Measurements from ENCODE around the gene MBLAC1.

The MBLAC1 gene

DNA sequence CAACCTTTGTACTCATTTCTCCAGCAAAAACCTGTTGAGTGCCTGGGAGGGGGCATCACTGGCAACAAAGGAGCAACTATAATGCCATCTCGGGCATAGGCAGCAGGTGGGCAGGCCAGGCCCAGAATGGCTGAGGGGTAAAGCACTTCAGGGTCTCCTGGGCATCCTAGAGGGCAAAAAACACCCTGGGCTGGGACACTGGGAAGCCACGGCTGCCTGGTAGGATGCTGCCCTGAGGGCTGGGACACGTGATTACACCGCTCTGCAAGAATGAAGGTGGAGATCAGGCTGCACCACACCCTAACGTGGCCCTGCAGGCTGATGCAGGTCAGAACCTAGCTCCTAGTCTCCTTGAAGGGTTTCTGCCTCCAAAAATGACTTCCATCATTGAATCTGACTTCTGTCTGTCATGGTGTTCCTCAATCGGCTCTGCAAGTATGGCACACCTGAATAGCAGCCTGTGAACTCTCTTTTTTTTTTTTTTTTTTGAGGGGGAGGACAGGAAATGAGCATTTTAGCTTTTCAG is 36.3 kb downstream of the MBLAC1 start:
- H3K4me3 ChIP-seq (ENCODE audit: low read length) = no peak overlapping the region
- DNase-seq (ENCODE audit: low read depth, low spot score) = no peak

DNA sequence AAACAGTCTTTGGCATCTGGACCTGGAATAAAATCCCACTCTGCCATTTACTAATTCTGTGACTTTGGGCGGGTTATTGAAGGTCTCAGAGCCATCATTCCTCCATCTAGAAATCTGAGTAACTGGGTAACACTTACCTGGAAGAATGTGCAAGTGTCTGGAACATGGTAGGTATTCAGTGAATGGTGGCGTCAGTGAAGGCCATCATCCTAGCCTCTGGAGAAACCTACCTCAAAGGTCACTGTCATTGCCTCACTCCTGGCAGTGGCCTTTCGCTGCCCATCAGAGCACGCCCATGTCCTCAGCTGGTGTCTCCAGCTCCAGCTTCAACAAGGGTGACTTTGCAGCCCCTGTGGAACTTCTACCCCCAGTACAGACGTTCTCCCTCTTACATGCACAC is 37.1 kb downstream of the MBLAC1 start:
- no peak for DNase-seq (ENCODE audit: low read depth, low spot score)
- no peak overlapping the region for H3K4me3 ChIP-seq (ENCODE audit: low read length)

DNA sequence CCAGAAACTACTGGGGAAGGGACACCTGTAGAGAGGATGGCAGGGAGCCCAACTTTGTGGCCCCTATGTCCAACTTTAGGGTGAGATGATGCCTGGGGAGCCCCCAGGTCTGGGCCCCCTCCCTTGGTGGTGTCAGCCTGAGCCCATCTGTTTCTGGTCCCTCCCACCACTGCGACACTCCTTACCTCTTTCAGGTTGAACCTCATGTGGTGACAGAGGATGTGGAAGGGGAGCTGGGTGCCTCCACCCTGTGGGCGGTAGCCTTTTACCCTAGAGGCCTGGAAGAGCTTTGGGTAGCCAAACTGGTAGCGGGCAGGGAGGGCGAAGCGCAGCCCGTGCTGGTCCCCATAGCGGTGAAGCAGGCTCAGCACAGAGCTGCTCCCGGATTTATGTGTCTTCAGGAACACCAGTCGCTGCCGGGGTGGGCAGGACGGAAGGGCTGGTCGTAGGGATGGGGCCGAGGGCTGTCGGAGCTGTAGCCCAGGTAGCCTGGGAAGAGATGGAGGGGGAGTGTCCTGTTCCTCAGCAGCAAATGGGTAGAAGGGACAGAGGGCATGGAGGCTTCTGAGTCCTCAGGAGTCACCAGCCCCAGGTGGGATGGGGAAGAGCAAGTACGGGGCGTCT is 39.7 kb downstream of the MBLAC1 start:
- no peak overlapping the region for H3K4me3 ChIP-seq (ENCODE audit: low read length)
- DNase-seq (ENCODE audit: low read depth, low spot score) = no peak

DNA sequence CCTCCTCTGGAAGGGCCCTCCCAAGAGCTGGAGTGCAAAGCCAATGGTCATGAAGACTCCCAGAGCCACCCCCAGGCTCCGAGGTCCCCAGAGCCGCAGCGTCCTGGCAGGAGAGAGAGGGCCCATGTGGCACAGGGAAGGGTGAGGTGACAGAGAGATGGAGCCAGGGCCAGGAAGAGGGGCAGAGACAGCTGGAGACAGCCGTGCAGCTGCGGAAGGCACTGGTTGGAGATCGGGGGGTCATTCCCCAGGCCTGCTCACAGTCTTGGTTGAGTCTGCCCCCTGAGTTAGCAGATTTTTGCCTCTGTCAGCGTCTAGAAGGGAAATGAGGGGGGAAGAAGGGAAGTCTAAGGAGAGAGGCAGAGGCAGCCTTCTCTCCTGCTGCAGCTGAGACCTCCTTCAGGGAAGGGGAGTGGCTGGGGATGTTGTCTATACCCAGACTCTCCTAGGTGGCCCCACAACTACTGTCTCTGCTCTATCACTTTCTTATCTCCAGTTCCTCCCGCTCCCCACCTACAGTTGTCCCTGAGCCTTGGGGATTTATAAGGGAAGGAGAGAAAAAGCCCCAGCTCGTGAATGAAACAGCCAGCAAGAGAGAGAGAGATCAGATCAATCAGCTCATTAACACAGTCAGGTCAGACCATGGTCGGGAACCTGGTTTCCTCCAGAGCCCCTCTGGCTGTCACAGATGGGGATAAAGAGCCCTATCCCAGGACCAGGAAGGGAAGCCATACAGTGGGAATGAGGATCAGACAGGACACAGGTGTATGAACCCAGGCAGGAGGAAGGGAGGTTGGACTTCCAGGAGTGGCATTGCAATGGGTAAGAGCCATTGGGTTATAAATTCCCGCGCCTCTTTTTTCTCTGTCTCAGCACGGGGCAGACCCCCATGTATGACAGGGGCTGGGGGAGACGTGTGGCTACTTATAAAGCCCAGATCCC is 40.5 kb downstream of the MBLAC1 start:
- DNase-seq (ENCODE audit: low read depth, low spot score) = no peak
- no peak overlapping the region for H3K4me3 ChIP-seq (ENCODE audit: low read length)

DNA sequence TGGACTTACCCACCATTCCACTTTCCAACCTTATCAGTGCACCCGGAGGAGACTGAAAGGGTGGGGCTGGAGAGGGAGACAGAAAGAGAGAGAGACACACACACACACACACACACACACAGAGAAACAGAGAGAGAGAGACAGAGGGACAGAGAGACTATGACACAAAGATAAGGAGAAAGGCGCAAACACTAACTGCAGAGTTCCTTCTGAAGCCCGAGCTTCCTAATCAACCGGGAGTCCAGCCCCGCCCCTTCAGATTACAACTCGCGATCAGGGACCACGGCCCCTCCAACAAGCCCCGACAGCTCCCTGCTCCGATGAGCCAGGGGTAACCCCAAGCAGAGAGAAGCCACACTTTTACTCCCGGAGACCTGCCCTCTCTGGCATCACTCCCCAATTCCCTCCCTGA is 41.2 kb downstream of the MBLAC1 start:
- no peak for DNase-seq (ENCODE audit: low read depth, low spot score)
- peak overlapping the region; percentile 46 for H3K4me3 ChIP-seq (ENCODE audit: low read length)

DNA sequence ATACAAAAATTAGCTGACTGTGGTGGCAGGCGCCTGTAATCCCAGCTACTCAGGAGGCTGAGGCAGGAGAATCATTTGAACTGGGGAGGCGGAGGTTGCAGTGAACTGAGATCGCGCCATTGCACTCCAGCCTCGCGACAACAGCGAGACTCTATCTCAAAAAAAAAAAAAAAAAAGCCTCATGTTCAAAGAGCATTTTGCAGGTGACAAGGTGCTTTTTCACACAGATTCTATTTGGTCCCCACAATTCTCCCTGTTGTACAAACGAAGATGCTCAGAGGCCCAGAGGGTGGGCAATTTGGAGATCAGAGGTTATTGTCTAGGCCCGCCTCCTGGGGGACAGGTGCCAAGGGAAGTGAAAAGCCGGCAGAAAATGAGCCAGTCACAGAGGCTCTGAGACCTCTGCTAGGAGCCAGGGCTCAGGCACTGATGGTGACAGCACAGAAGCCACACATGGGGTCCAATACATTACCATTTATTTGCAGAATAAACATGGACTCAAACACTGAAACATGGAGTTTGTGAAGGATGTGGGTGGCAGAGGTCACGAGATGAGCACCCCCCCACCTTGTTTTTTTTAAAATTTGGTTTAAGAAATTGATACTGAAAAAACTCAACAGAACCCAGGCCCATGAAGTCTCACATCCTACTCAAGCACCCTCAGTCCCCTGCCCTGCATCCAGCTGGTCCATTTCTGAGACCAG is 42.5 kb downstream of the MBLAC1 start:
- no peak for DNase-seq (ENCODE audit: low read depth, low spot score)
- no peak overlapping the region for H3K4me3 ChIP-seq (ENCODE audit: low read length)

DNA sequence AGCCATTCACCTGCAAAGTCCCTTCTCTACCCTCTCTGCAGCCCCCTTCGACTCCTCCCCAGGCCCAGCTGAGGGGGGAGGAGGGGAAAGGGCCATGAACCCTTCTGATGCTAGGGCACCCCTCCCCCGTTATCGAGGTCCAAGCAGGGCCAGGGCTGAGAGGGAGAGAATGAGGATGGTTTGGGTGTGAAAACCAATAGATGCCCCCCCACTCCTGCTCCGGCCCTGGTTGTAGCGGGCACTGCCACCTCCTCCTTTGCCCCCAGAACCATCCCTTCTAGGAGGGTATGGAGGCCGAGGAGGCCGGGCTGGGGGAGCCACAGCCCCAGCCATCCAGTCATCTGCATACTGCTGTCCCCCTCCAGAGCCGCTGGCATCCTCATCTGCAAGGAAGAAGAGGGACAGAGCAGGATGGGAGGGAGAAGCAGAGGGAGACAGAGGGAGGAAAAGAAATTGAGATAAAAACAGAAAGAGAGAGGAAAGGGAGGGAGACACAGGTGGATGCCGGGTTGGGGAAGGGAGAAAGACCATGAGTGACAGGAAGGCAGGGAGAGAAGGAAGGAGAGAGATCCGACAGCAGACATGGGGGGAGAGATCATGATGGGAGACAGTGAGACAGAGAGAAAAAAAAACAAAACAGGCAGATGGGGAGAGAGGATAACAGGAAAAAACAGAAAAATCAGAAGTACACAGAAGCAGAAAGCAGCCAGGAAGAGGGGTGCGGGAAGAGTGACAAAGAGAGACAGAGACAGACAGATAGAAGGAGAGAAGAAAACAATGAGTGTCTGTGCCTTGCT is 43.5 kb downstream of the MBLAC1 start:
- H3K4me3 ChIP-seq (ENCODE audit: low read length) = no peak overlapping the region
- no peak for DNase-seq (ENCODE audit: low read depth, low spot score)

DNA sequence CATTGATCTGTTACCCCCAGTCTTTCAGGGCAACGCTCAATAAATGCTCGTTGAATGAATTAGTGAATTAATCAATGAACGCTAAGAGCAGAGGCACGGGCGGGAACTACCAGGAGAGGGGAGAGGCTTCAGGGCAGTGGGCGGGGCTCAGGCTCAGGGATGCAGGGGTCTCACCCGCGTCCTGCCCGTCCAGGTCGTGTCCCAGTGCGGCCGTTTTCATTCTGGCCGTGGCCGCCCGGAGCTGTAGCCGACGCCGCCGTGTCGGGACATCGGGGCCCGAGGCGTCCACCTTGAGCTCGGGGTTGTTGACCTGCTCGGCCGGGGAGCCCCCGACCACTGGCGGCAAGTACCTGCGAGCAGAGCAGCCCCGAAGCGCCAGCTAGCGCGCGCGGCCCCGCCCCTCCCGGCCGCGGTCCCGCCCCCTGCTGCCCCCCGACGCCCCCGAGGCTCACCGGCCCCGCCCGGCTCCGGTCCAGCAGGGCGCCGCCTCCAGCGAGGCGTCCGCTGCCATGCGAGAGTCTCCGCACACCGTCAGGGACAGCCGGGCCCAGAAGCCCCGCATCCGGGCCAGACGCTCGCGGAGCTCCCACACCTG is 44.4 kb downstream of the MBLAC1 start:
- DNase-seq (ENCODE audit: low read depth, low spot score) = no peak
- H3K4me3 ChIP-seq (ENCODE audit: low read length) = no peak overlapping the region

DNA sequence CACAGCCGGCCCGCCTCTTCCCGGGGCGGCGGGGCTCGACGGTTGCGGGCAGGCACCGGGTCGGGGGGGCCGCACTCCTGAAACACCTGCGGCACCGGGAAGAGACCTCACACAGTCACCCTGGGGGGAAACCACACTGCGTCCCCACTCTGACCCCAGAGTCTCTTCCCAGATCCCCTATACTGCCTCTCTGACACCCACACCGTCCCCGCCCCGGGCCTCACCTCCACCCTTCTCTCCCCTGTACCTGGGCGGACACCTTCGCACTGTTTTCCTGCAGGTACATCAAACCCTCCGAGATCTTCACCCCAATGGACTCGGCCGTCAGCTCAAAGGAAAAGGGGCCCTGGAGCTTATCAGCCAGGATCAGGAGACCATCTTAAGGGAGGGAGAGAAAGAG is 45.1 kb downstream of the MBLAC1 start:
- H3K4me3 ChIP-seq (ENCODE audit: low read length) = no peak overlapping the region
- no peak for DNase-seq (ENCODE audit: low read depth, low spot score)

DNA sequence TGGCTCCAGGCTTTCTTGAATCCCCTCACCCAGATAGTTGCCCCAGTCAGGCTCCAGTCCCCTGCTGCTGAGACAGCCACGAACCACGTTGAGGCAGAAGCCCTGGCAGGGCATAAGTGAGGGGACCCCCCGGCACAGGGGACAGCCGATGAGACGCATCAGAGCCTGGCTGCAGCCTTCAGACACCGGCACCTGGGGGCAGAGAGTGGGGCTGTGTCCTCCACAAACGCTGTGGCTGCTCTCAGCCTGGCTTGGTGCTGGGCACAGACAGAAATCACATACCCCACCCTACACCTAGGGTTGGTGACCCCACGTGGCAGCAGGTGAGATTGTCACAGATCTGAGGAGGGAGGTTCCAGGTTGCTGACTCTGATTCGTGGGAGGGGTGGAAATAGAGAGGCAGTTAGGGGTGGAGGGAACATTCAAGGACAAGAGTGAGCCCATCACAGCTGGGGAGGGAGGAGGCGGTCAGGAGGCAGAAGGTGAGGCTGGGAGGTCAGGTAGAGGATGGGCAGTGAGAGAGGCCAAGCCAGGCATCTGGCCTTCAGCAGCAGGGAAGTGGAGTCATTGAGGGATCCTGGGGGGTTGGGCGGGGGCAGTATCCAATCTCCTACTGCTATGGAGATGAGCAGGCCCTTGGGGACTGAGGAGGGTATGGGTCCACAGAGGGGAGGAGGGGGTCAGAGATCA is 47.2 kb downstream of the MBLAC1 start:
- DNase-seq (ENCODE audit: low read depth, low spot score) = no peak
- no peak overlapping the region for H3K4me3 ChIP-seq (ENCODE audit: low read length)

DNA sequence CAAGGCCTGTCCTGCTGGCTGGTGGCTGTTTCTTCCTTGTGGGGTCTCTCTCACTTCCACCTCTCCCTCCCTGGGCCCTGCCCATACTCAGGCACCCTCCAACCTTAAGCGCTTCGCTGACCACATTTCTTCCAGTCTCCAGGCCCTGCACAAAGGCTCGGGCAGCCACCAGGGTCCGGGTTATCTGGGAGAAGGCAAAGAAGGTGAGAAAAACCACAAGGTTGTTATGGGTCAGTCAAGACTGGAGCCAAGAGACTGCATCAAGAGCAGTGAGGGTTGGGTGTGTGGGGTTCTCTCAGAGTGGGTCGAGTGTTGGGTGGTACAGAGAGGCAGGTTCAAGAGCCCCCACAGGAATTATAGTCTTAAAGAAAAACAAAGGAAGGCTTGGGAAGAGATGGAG is 47.8 kb downstream of the MBLAC1 start:
- no peak overlapping the region for H3K4me3 ChIP-seq (ENCODE audit: low read length)

DNA sequence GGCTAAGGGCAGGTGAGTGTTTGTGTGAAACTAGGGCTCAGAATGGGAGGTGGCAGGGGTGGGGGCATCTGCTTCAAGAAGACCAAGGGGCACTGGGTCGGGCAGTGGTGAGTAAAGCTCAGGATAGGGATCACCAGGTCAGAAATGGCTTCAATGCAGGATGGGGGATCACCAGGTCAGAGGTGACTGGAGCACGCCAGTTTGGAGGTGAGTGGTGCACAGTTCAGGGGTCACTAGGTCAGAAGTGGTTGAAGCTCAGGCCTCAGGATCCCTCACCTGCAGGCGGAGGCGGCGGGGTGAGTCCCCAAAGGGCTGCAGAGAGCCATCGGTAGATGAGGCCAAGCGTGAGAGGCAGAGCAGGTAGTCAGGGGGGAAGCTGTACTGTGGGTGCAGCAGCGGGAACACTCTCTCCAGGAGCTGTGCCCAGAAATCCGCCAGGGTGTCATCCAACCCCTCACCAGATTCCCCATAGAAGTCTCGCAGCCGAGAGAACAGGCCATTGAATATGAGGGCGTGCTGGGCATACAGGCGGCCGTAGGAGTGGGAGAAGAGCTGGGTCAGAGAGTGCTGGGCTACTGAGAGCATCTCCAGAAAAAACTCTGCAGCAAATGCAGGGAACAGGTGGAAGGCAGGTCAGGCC is 48.6 kb downstream of the MBLAC1 start:
- no peak overlapping the region for H3K4me3 ChIP-seq (ENCODE audit: low read length)
- DNase-seq (ENCODE audit: low read depth, low spot score) = no peak

More for the DNA sequence above, 47.8 kb downstream of the MBLAC1 start:
- no peak for DNase-seq (ENCODE audit: low read depth, low spot score)

DNA sequence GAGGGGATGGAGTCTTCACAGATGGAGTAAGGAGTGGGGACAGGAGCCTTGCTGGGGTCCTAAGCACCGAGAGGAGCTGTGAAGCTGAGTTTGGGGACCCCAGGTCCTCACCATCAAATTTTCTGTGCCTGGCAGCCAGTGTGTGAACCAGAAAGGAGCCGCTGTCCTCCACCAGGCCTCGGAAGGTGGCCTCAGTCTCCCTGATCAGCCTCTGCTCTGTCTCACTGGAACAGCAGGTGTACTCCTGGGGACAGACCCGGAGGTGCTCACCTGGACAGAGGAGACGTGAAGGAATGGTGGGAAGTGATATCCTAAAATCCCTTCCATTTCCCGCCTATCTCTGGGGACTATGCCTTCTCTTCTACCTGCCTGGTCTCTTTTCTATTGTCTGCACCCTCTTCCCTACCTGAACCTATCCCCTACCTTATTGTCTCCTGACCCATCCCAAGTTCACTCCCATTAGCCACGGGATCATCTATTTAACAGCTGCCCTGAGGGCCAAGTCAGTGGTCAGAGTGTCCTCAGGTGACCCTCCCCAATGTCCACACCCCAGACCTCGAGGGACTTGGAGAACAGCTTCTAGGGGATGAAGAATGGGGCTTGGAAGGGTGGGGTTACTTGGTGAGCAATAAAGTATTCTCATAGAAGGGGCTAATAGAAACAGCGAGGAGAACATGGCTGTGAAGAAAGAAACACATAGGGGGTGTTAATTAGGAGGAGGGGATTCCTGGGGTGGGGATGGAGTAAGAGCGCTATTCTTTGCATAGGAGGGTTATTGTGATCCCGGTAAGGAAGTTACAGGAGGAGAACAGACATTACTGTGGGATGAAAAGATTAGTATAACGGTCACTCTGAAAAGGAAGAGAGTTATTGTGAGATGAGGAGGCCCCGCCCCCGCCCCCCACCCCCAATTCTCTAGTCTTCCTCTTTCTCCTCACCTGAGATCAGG is 49.6 kb downstream of the MBLAC1 start:
- DNase-seq (ENCODE audit: low read depth, low spot score) = no peak
- peak overlapping the region; percentile 75 for H3K4me3 ChIP-seq (ENCODE audit: low read length)

DNA sequence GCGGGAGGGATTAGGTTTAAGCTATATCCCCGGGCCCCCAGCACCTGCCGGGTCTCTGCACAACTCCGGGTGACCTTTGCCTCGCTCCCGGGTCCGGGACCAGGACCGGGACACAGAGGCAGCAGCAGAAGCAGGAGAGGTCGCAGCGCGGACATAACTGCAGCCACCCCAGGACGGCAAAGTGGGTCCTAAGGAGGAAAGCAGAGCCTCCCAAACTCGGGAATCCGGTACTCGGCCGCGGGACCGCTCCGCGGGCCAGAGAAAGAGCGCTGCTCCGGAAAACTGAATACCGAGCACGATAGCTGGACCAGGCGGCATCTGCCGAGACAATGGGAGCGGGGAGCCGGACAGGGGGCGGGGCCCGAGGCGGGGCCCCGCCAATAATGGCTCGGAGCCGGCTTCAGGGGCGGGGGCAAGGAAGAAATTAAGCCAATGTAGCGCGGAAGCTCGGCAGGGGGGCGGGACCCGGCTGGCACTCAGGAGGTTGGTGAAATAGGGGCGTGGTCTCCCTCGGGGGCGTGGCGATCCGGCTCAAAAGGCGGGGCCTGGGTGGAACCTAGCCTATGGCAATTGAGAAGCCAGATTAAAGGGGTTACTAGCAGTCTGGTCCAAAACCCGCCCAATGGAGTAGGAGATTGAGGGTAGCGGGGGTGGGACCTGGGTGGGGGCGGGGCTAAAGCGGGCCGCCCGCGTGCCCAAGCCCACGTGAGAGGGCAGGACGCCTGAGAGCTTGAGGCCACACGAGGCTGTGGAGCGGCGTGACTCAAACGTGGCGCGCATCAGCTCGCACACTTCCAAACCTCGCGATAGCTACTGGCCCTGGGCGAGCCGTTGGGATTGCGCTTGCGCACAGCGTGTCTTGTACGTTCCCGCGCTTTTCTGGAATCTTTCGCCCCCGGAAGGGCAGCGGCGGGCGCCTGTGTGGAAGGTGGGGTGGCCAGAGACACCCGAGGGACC is 50.6 kb downstream of the MBLAC1 start, which contains the start of the genes GPC2 and STAG3:
TSS of gene GPC2 (minus strand) at position 337 of the 957 bp plus-strand sequence. CDS start at position 155, 182 bp downstream.
TSS of gene STAG3 (plus strand) at position 874 of the 957 bp plus-strand sequence. CDS start 2,639 bp downstream, outside the sequence.
- peak within 1 kb of the TSS; percentile 75 for H3K4me3 ChIP-seq (ENCODE audit: low read length)
- DNase-seq (ENCODE audit: low read depth, low spot score) = peak; percentile 96
